H4 (cell line): ENCODE measurements around the gene TINCR. TPM values are rescaled to one million over a fixed set of nuclear protein-coding genes. Genes with fewer than 3 reads are reported as not detected.

Source experiments
- DNase-seq: peaks from one replicate; pipeline ENCODE4 v3.0.0-alpha.2; 2015; ENCODE audit warnings: low spot score
- total RNA-seq: library from RNA; depleted of rRNA; stranded (reverse); fragments of >200 nt; shearing (Covaris generic); gene quantifications from 2 replicates; pipeline ENCODE4 v1.2.3, GENCODE V29; 2014

The TINCR gene
- total RNA-seq, 1 experiment from 2014 or later = 2.3 TPM

GRCh38 chr19:5559804-5560133 is 8.0 kb downstream of the TINCR start:
- DNase-seq = no peak

GRCh38 chr19:5558101-5558621 is 9.6 kb downstream of the TINCR start:
- no peak for DNase-seq

GRCh38 chr19:5557691-5558090 is 10.1 kb downstream of the TINCR start:
- DNase-seq = no peak

- no peak for DNase-seq
These were observed 12.9 kb downstream of the TINCR start for GRCh38 chr19:5554828-5555227.

- DNase-seq = no peak
These were observed 13.9 kb downstream of the TINCR start for GRCh38 chr19:5553892-5554291.

GRCh38 chr19:5547881-5548280 is 19.9 kb downstream of the TINCR start:
- peak; percentile 43 for DNase-seq

- no peak for DNase-seq
These were observed 21.8 kb downstream of the TINCR start for GRCh38 chr19:5545984-5546383.

GRCh38 chr19:5545051-5545450 is 22.7 kb downstream of the TINCR start:
- no peak for DNase-seq

GRCh38 chr19:5542665-5543064 is 25.1 kb downstream of the TINCR start:
- DNase-seq = no peak

GRCh38 chr19:5541456-5541855 is 26.3 kb downstream of the TINCR start:
- no peak for DNase-seq

- no peak for DNase-seq
These were observed 27.5 kb downstream of the TINCR start for GRCh38 chr19:5540208-5540607.

GRCh38 chr19:5537870-5538269 is 29.9 kb downstream of the TINCR start:
- no peak for DNase-seq

- DNase-seq = peak; percentile 46
These were observed 30.7 kb downstream of the TINCR start for GRCh38 chr19:5536982-5537579.

GRCh38 chr19:5536337-5536894 is 31.3 kb downstream of the TINCR start:
- DNase-seq = peak; percentile 60

GRCh38 chr19:5534787-5535586 is 32.8 kb downstream of the TINCR start:
- no peak for DNase-seq

GRCh38 chr19:5533257-5533656 is 34.5 kb downstream of the TINCR start:
- DNase-seq = no peak

GRCh38 chr19:5530701-5531100 is 37.1 kb downstream of the TINCR start:
- DNase-seq = no peak

GRCh38 chr19:5526691-5527090 is 41.1 kb downstream of the TINCR start:
- no peak for DNase-seq

GRCh38 chr19:5524081-5524480 is 43.7 kb downstream of the TINCR start:
- no peak for DNase-seq

GRCh38 chr19:5522106-5522505 is 45.6 kb downstream of the TINCR start:
- DNase-seq = no peak

- no peak for DNase-seq
These were observed 47.3 kb downstream of the TINCR start for GRCh38 chr19:5520501-5520900.

- DNase-seq = no peak
These were observed 48.7 kb downstream of the TINCR start for GRCh38 chr19:5519076-5519475.

GRCh38 chr19:5515737-5516136 is 52.0 kb downstream of the TINCR start:
- DNase-seq = no peak
